Measurements from ENCODE around the gene EI24. TPM values are rescaled to one million over a fixed set of nuclear protein-coding genes. Genes with fewer than 3 reads are reported as not detected.
"Not testable (repeated sequence)": the region's sequence is repeated elsewhere in the genome, so short reads cannot be mapped to it uniquely, and the experiment has no call there.

Gene EI24
- 93.5 and 131 TPM in 2 replicates for total RNA-seq (2012; rRNA removed)

GRCh38 chr11:125568970-125569914 lies at the start of gene EI24:
EI24 (plus strand) TSS chr11:125569477; CDS start chr11:125572528, 3,051 bp downstream.
- peak within 1 kb of the TSS; percentile 99 for H3K9ac ChIP-seq (ENCODE audit: low read depth, low read length)
- peak within 1 kb of the TSS; percentile 94 for H3K4me3 ChIP-seq (ENCODE audit: low read length)
- no peaks in the 10 kb centered on the region for H3K9me3 ChIP-seq (replicated peaks; ENCODE audit: low read length)
- H3K4me2 ChIP-seq (ENCODE audit: low read length), result peak within 1 kb of the TSS; percentile 98
- peaks cover 13% of the 10 kb centered on the region for H3K4me1 ChIP-seq (ENCODE audit: control insufficient read depth, insufficient read depth, low read length)
- peaks cover 17% of the 10 kb centered on the region for H3K36me3 ChIP-seq (ENCODE audit: insufficient read depth, low read length)
- H3K27me3 ChIP-seq (ENCODE audit: control insufficient read depth, insufficient read depth, low read length), result peaks cover 4% of the 10 kb centered on the region

- Histone ChIP-seq H3K4me2 (ENCODE audit: low read length) (no peak overlapping the region), H3K4me3 (ENCODE audit: low read length) (no peak overlapping the region), H3K27me3 (ENCODE audit: control insufficient read depth, insufficient read depth, low read length) (peaks cover 13% of the 10 kb centered on the region), H3K9ac (ENCODE audit: low read depth, low read length) (no peak overlapping the region), H3K36me3 (ENCODE audit: insufficient read depth, low read length) (no peaks in the 10 kb centered on the region), H3K4me1 (ENCODE audit: control insufficient read depth, insufficient read depth, low read length) (no peaks in the 10 kb centered on the region), H3K9me3 (replicated peaks; ENCODE audit: low read length) (no peaks in the 10 kb centered on the region)
Measured at GRCh38 chr11:125519860-125520834, 49.1 kb upstream of the EI24 start.

GRCh38 chr11:125525303-125525702 lies 44.0 kb upstream of the EI24 start:
- Histone ChIP-seq H3K4me3 (ENCODE audit: low read length) (no peak overlapping the region), H3K9ac (ENCODE audit: low read depth, low read length) (no peak overlapping the region), H3K9me3 (replicated peaks; ENCODE audit: low read length) (no peaks in the 10 kb centered on the region), H3K27me3 (ENCODE audit: control insufficient read depth, insufficient read depth, low read length) (no peaks in the 10 kb centered on the region), H3K4me2 (ENCODE audit: low read length) (no peak overlapping the region), H3K4me1 (ENCODE audit: control insufficient read depth, insufficient read depth, low read length) (no peaks in the 10 kb centered on the region), H3K36me3 (ENCODE audit: insufficient read depth, low read length) (no peaks in the 10 kb centered on the region)

- Histone ChIP-seq H3K4me3 (ENCODE audit: low read length) (no peak overlapping the region), H3K27me3 (ENCODE audit: control insufficient read depth, insufficient read depth, low read length) (peaks cover 10% of the 10 kb centered on the region), H3K9me3 (replicated peaks; ENCODE audit: low read length) (no peaks in the 10 kb centered on the region), H3K9ac (ENCODE audit: low read depth, low read length) (no peak overlapping the region), H3K36me3 (ENCODE audit: insufficient read depth, low read length) (no peaks in the 10 kb centered on the region), H3K4me1 (ENCODE audit: control insufficient read depth, insufficient read depth, low read length) (no peaks in the 10 kb centered on the region), H3K4me2 (ENCODE audit: low read length) (no peak overlapping the region)
Measured at GRCh38 chr11:125532668-125533067, 36.6 kb upstream of the EI24 start.

- no peak overlapping the region for H3K4me2 ChIP-seq (ENCODE audit: low read length)
- no peaks in the 10 kb centered on the region for H3K36me3 ChIP-seq (ENCODE audit: insufficient read depth, low read length)
- H3K4me1 ChIP-seq (ENCODE audit: control insufficient read depth, insufficient read depth, low read length), result no peaks in the 10 kb centered on the region
- no peak overlapping the region for H3K9ac ChIP-seq (ENCODE audit: low read depth, low read length)
- H3K9me3 ChIP-seq (replicated peaks; ENCODE audit: low read length), result no peaks in the 10 kb centered on the region
- H3K4me3 ChIP-seq (ENCODE audit: low read length), result no peak overlapping the region
- peaks cover 10% of the 10 kb centered on the region for H3K27me3 ChIP-seq (ENCODE audit: control insufficient read depth, insufficient read depth, low read length)
Measured at GRCh38 chr11:125535585-125535984, 33.7 kb upstream of the EI24 start.

- H3K27me3 ChIP-seq (ENCODE audit: control insufficient read depth, insufficient read depth, low read length), result peaks cover 10% of the 10 kb centered on the region
- not testable (repeated sequence) for H3K4me3 ChIP-seq (ENCODE audit: low read length); H3K9ac ChIP-seq (ENCODE audit: low read depth, low read length); H3K4me1 ChIP-seq (ENCODE audit: control insufficient read depth, insufficient read depth, low read length); H3K36me3 ChIP-seq (ENCODE audit: insufficient read depth, low read length); H3K9me3 ChIP-seq (replicated peaks; ENCODE audit: low read length); H3K4me2 ChIP-seq (ENCODE audit: low read length)
Measured at GRCh38 chr11:125536834-125537233, 32.4 kb upstream of the EI24 start.

GRCh38 chr11:125542709-125543108 lies 26.6 kb upstream of the EI24 start:
- Histone ChIP-seq H3K9me3 (replicated peaks; ENCODE audit: low read length) (no peaks in the 10 kb centered on the region), H3K4me2 (ENCODE audit: low read length) (no peak overlapping the region), H3K27me3 (ENCODE audit: control insufficient read depth, insufficient read depth, low read length) (peaks cover 7% of the 10 kb centered on the region), H3K4me1 (ENCODE audit: control insufficient read depth, insufficient read depth, low read length) (no peaks in the 10 kb centered on the region), H3K4me3 (ENCODE audit: low read length) (no peak overlapping the region), H3K9ac (ENCODE audit: low read depth, low read length) (no peak overlapping the region), H3K36me3 (ENCODE audit: insufficient read depth, low read length) (no peaks in the 10 kb centered on the region)

- Histone ChIP-seq H3K27me3 (ENCODE audit: control insufficient read depth, insufficient read depth, low read length) (peaks cover 8% of the 10 kb centered on the region), H3K9me3 (replicated peaks; ENCODE audit: low read length) (peaks cover 11% of the 10 kb centered on the region), H3K9ac (ENCODE audit: low read depth, low read length) (no peak overlapping the region), H3K4me2 (ENCODE audit: low read length) (no peak overlapping the region), H3K4me1 (ENCODE audit: control insufficient read depth, insufficient read depth, low read length) (no peaks in the 10 kb centered on the region), H3K36me3 (ENCODE audit: insufficient read depth, low read length) (no peaks in the 10 kb centered on the region), H3K4me3 (ENCODE audit: low read length) (no peak overlapping the region)
Measured at GRCh38 chr11:125550780-125551179, 18.5 kb upstream of the EI24 start.

GRCh38 chr11:125551835-125552342 lies 17.4 kb upstream of the EI24 start:
- no peak overlapping the region for H3K4me2 ChIP-seq (ENCODE audit: low read length)
- peaks cover 11% of the 10 kb centered on the region for H3K27me3 ChIP-seq (ENCODE audit: control insufficient read depth, insufficient read depth, low read length)
- peaks cover 11% of the 10 kb centered on the region for H3K9me3 ChIP-seq (replicated peaks; ENCODE audit: low read length)
- no peaks in the 10 kb centered on the region for H3K36me3 ChIP-seq (ENCODE audit: insufficient read depth, low read length)
- H3K4me3 ChIP-seq (ENCODE audit: low read length), result no peak overlapping the region
- H3K9ac ChIP-seq (ENCODE audit: low read depth, low read length), result no peak overlapping the region
- no peaks in the 10 kb centered on the region for H3K4me1 ChIP-seq (ENCODE audit: control insufficient read depth, insufficient read depth, low read length)

- no peak overlapping the region for H3K4me2 ChIP-seq (ENCODE audit: low read length)
- H3K4me1 ChIP-seq (ENCODE audit: control insufficient read depth, insufficient read depth, low read length), result no peaks in the 10 kb centered on the region
- H3K4me3 ChIP-seq (ENCODE audit: low read length), result no peak overlapping the region
- peaks cover 11% of the 10 kb centered on the region for H3K9me3 ChIP-seq (replicated peaks; ENCODE audit: low read length)
- no peaks in the 10 kb centered on the region for H3K36me3 ChIP-seq (ENCODE audit: insufficient read depth, low read length)
- H3K27me3 ChIP-seq (ENCODE audit: control insufficient read depth, insufficient read depth, low read length), result peaks cover 3% of the 10 kb centered on the region
- H3K9ac ChIP-seq (ENCODE audit: low read depth, low read length), result no peak overlapping the region
Measured at GRCh38 chr11:125552927-125553326, 16.4 kb upstream of the EI24 start.

- no peak overlapping the region for H3K4me3 ChIP-seq (ENCODE audit: low read length)
- no peaks in the 10 kb centered on the region for H3K4me1 ChIP-seq (ENCODE audit: control insufficient read depth, insufficient read depth, low read length)
- no peak overlapping the region for H3K9ac ChIP-seq (ENCODE audit: low read depth, low read length)
- H3K4me2 ChIP-seq (ENCODE audit: low read length), result no peak overlapping the region
- no peaks in the 10 kb centered on the region for H3K36me3 ChIP-seq (ENCODE audit: insufficient read depth, low read length)
- peaks cover 11% of the 10 kb centered on the region for H3K9me3 ChIP-seq (replicated peaks; ENCODE audit: low read length)
- H3K27me3 ChIP-seq (ENCODE audit: control insufficient read depth, insufficient read depth, low read length), result peaks cover 3% of the 10 kb centered on the region
Measured at GRCh38 chr11:125553357-125553756, 15.9 kb upstream of the EI24 start.

Measured in skeletal muscle satellite cell (primary cell).